GM23338 (cell line): ENCODE data around the gene PPP2R2B. TPM values are rescaled to one million over a fixed set of nuclear protein-coding genes. Genes with fewer than 3 reads are reported as not detected.

ENCODE experiments used
- ATAC-seq: fragments of 200-7000 bp; cut with Tn5 transposase; 3 replicates; pipeline ENCODE4 v1.9.1; 2020
- DNase-seq: peaks from one replicate; pipeline ENCODE4 v3.0.0-alpha.2; 2015; ENCODE audit warnings: low spot score
- H2AFZ ChIP-seq: fragments of 200-600 bp; sonication (generic); 2 replicates; pipeline ENCODE4 v1.8.0; 2016; ENCODE audit warnings: antibody characterized with exemption, mild to moderate bottlenecking, moderate library complexity
- H3F3A ChIP-seq: fragments of 200-600 bp; sonication (generic); replicated peaks from 2 replicates; pipeline ENCODE4 v1.8.0; 2017; ENCODE audit warnings: antibody characterized with exemption, mixed run types, low read depth
- H3K27ac ChIP-seq: fragments of 200-600 bp; sonication (generic); 2 replicates; pipeline ENCODE4 v1.6.1; 2016; ENCODE audit warnings: low read depth
- H3K27me3 ChIP-seq: fragments of 200-600 bp; sonication (generic); 2 replicates; pipeline ENCODE4 v1.8.0; 2016; ENCODE audit warnings: mild to moderate bottlenecking, mixed run types, moderate library complexity; ENCODE audit not compliant: insufficient read depth
- H3K36me3 ChIP-seq: fragments of 200-600 bp; sonication (generic); 2 replicates; pipeline ENCODE4 v1.8.0; 2016; ENCODE audit warnings: mild to moderate bottlenecking; ENCODE audit not compliant: insufficient read depth
- H3K4me1 ChIP-seq: fragments of 200-600 bp; sonication (generic); 2 replicates; pipeline ENCODE4 v1.8.0; 2016; ENCODE audit warnings: mild to moderate bottlenecking, moderate library complexity; ENCODE audit not compliant: insufficient read depth
- H3K4me2 ChIP-seq: fragments of 200-600 bp; sonication (generic); 2 replicates; pipeline ENCODE4 v1.7.1; 2017; ENCODE audit warnings: mixed run types
- H3K4me3 ChIP-seq: fragments of 200-600 bp; sonication (generic); 2 replicates; pipeline ENCODE4 v1.6.1; 2016; ENCODE audit warnings: mixed run types
- H3K79me2 ChIP-seq: fragments of 200-600 bp; sonication (generic); replicated peaks from 2 replicates; pipeline ENCODE4 v1.8.0; 2017; ENCODE audit warnings: mild to moderate bottlenecking; ENCODE audit not compliant: insufficient read depth
- H3K9me2 ChIP-seq: fragments of 200-600 bp; sonication (generic); 2 replicates; pipeline ENCODE4 v1.8.0; 2017; ENCODE audit not compliant: insufficient read depth
- H4K20me1 ChIP-seq: fragments of 200-600 bp; sonication (generic); replicated peaks from 2 replicates; pipeline ENCODE4 v1.8.0; 2017; ENCODE audit warnings: mild to moderate bottlenecking; ENCODE audit not compliant: insufficient read depth
- H3K27ac Mint-ChIP-seq: 2 replicates; pipeline ENCODE4 v1.8.0; 2020; ENCODE audit warnings: inconsistent platforms, mild to moderate bottlenecking, moderate library complexity, mixed read lengths
- H3K27me3 Mint-ChIP-seq: 3 replicates; pipeline ENCODE4 v1.8.0; 2022; ENCODE audit warnings: low read depth, mild to moderate bottlenecking, moderate library complexity, mixed read lengths, inconsistent platforms; ENCODE audit not compliant: insufficient read depth, poor library complexity
- H3K36me3 Mint-ChIP-seq: 3 replicates; pipeline ENCODE4 v1.8.0; 2021; ENCODE audit warnings: low read depth, mild to moderate bottlenecking, inconsistent platforms, moderate library complexity, mixed read lengths
- H3K4me1 Mint-ChIP-seq: 3 replicates; pipeline ENCODE4 v1.8.0; 2020; ENCODE audit warnings: mild to moderate bottlenecking, inconsistent platforms, mixed read lengths
- H3K4me3 Mint-ChIP-seq: 3 replicates; pipeline ENCODE4 v1.8.0; 2021; ENCODE audit warnings: moderate library complexity, mild to moderate bottlenecking, inconsistent platforms, mixed read lengths
- H3K9me3 Mint-ChIP-seq: 3 replicates; pipeline ENCODE4 v1.8.0; 2020; ENCODE audit warnings: moderate library complexity, mild to moderate bottlenecking, inconsistent platforms, mixed read lengths
- CREB1 ChIP-seq: fragments of 250-450 bp; sonication (Bioruptor Pico); IDR thresholded peaks from 2 replicates; pipeline ENCODE4 v1.5.0; 2020; ENCODE audit warnings: low read depth, mild to moderate bottlenecking, moderate library complexity
- CTCF ChIP-seq, 2 experiments: fragments of 200-600 bp in 1 of 2; sonication (generic) in 1 of 2; conservative IDR thresholded peaks; 2 replicates each; pipeline versions ENCODE4 v1.5.1 to v1.6.1; 2016 to 2017; ENCODE audit warnings: antibody characterized with exemption in 2 of 2, low read depth in 2 of 2, mild to moderate bottlenecking in 2 of 2, moderate library complexity in 1 of 2
- EZH2 ChIP-seq: fragments of 200-600 bp; sonication (generic); IDR thresholded peaks from one replicate; pipeline ENCODE4 v1.8.0; 2017; ENCODE audit warnings: antibody characterized with exemption, mild to moderate bottlenecking, low read depth; ENCODE audit not compliant: unreplicated experiment
- EZH2phosphoT487 ChIP-seq: fragments of 200-600 bp; sonication (generic); IDR thresholded peaks from one replicate; pipeline ENCODE4 v1.8.1; 2018; ENCODE audit warnings: antibody characterized with exemption; ENCODE audit not compliant: unreplicated experiment
- JUNB ChIP-seq: IDR thresholded peaks from one replicate; pipeline ENCODE4 v1.6.1; 2016; ENCODE audit warnings: antibody characterized with exemption; ENCODE audit not compliant: unreplicated experiment
- NANOG ChIP-seq: IDR thresholded peaks from 2 replicates; pipeline ENCODE4 v1.6.1; 2016; ENCODE audit warnings: antibody characterized with exemption, borderline replicate concordance
- POLR2AphosphoS5 ChIP-seq: IDR thresholded peaks from 2 replicates; pipeline ENCODE4 v1.6.1; 2016; ENCODE audit warnings: antibody characterized with exemption, low read depth
- STAT1 ChIP-seq: IDR thresholded peaks from one replicate; pipeline ENCODE4 v1.6.1; 2016; ENCODE audit warnings: antibody characterized with exemption; ENCODE audit not compliant: unreplicated experiment
- ZNF114 ChIP-seq: fragments of 250-450 bp; sonication (Bioruptor Pico); IDR thresholded peaks from 2 replicates; pipeline ENCODE4 v1.5.0; 2020; ENCODE audit warnings: mild to moderate bottlenecking, moderate library complexity
- ZNF331 ChIP-seq: fragments of 250-450 bp; sonication (Bioruptor Pico); IDR thresholded peaks from 2 replicates; pipeline ENCODE4 v1.5.0; 2020; ENCODE audit warnings: low read depth, mild to moderate bottlenecking, moderate library complexity
- ZNF462 ChIP-seq: fragments of 250-450 bp; sonication (Bioruptor Pico); IDR thresholded peaks from 2 replicates; pipeline ENCODE4 v1.5.0; 2020; ENCODE audit warnings: mild to moderate bottlenecking, moderate library complexity
- polyA plus RNA-seq: library from polyadenylated mRNA; unstranded; fragments of >200 nt; fragmentation: Nextera tagmentation; extraction: Ambion mirVana; gene quantifications from 2 replicates; pipeline ENCODE4 v1.2.1, GENCODE V29; 2016
- total RNA-seq: library from RNA; depleted of rRNA; stranded (reverse); fragments of >200 nt; shearing (Covaris generic); gene quantifications from 2 replicates; pipeline ENCODE4 v1.2.3, GENCODE V29; 2014
- TF ChIP-seq, protein P1 (sequence below): IDR thresholded peaks from one replicate; pipeline ENCODE4 v1.6.1; 2018; ENCODE audit warnings: antibody characterized with exemption; ENCODE audit not compliant: unreplicated experiment
- TF ChIP-seq, protein P2 (sequence below): IDR thresholded peaks from 2 replicates; pipeline ENCODE4 v1.6.1; 2016; ENCODE audit warnings: antibody characterized with exemption

Gene PPP2R2B
- total and polyA plus RNA-seq, 2 experiments from 2014 or later = 21.3 to 33.9 TPM

- Mint-ChIP-seq H3K4me1 (peaks cover 5% of the 10 kb centered on the region), H3K27me3 (no peaks in the 10 kb centered on the region), H3K36me3 (no peaks in the 10 kb centered on the region; the same call in 2 of the 3 replicates), H3K4me3 (no peak overlapping the region), H3K27ac (no peak overlapping the region), H3K9me3 (0 out of 3 replicates have a peak, but pooled peaks cover 3% of the 10 kb centered on the region)
- TF ChIP-seq CREB1 (CRISPR knock-in tag) (no peak), EZH2phosphoT487 (no peak), NANOG (no peak), ZNF331 (CRISPR knock-in tag) (no peak), POLR2AphosphoS5 (no peak), ZNF462 (CRISPR knock-in tag) (no peak), STAT1 (no peak), ZNF114 (CRISPR knock-in tag) (no peak), JUNB (no peak), CTCF (conservative IDR thresholded peaks at IDR 0.05; ENCODE audit: low read depth in 2 of 2) (no peak), EZH2 (no peak)
- TF ChIP-seq, protein P1, sequence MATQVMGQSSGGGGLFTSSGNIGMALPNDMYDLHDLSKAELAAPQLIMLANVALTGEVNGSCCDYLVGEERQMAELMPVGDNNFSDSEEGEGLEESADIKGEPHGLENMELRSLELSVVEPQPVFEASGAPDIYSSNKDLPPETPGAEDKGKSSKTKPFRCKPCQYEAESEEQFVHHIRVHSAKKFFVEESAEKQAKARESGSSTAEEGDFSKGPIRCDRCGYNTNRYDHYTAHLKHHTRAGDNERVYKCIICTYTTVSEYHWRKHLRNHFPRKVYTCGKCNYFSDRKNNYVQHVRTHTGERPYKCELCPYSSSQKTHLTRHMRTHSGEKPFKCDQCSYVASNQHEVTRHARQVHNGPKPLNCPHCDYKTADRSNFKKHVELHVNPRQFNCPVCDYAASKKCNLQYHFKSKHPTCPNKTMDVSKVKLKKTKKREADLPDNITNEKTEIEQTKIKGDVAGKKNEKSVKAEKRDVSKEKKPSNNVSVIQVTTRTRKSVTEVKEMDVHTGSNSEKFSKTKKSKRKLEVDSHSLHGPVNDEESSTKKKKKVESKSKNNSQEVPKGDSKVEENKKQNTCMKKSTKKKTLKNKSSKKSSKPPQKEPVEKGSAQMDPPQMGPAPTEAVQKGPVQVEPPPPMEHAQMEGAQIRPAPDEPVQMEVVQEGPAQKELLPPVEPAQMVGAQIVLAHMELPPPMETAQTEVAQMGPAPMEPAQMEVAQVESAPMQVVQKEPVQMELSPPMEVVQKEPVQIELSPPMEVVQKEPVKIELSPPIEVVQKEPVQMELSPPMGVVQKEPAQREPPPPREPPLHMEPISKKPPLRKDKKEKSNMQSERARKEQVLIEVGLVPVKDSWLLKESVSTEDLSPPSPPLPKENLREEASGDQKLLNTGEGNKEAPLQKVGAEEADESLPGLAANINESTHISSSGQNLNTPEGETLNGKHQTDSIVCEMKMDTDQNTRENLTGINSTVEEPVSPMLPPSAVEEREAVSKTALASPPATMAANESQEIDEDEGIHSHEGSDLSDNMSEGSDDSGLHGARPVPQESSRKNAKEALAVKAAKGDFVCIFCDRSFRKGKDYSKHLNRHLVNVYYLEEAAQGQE = no peak
- TF ChIP-seq, protein P2, sequence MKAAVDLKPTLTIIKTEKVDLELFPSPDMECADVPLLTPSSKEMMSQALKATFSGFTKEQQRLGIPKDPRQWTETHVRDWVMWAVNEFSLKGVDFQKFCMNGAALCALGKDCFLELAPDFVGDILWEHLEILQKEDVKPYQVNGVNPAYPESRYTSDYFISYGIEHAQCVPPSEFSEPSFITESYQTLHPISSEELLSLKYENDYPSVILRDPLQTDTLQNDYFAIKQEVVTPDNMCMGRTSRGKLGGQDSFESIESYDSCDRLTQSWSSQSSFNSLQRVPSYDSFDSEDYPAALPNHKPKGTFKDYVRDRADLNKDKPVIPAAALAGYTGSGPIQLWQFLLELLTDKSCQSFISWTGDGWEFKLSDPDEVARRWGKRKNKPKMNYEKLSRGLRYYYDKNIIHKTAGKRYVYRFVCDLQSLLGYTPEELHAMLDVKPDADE = no peak
- ATAC-seq = no peak
- no peaks in the 10 kb centered on the region for H3K36me3 ChIP-seq
- peaks cover 8% of the 10 kb centered on the region; the same call in 1 of the 2 replicates for H3K9me2 ChIP-seq
- no peaks in the 10 kb centered on the region for H3K79me2 ChIP-seq
- H3K4me2 ChIP-seq = no peak overlapping the region
- H2AFZ ChIP-seq = no peak overlapping the region
- H3K4me1 ChIP-seq = no peaks in the 10 kb centered on the region
- H3K27ac ChIP-seq = no peak overlapping the region
- H3K27me3 ChIP-seq = no peaks in the 10 kb centered on the region
- no peak overlapping the region for H3K4me3 ChIP-seq
- H4K20me1 ChIP-seq = no peaks in the 10 kb centered on the region
- DNase-seq = no peak
- H3F3A ChIP-seq = no peaks in the 10 kb centered on the region
Measured at GRCh38 chr5:146606893-146607292, 271.7 kb downstream of the PPP2R2B start.
